ENCODE measurements around the gene RPRD1A.

GRCh38 chr18:36066686-36067054, 689 bp downstream of the RPRD1A start:
- no peak for TF ChIP-seq TAF1 (conservative IDR thresholded peaks at IDR 0.05)
- TF ChIP-seq REST (IDR thresholded peaks at IDR 0.05), result no peak
- TF ChIP-seq CTCF (IDR thresholded peaks at IDR 0.05; ENCODE audit: low read depth, low read length, missing input control), result no peak
- no peak for TF ChIP-seq SP1 (IDR thresholded peaks at IDR 0.05)

Data from liver (tissue), 3 donors.